Chondrocyte (in vitro differentiated cells): ENCODE results near the gene KCNQ1. TPM values are rescaled to one million over a fixed set of nuclear protein-coding genes. Genes with fewer than 3 reads are reported as not detected.
"Not testable (repeated sequence)": the region's sequence is repeated elsewhere in the genome, so short reads cannot be mapped to it uniquely, and the experiment has no call there.

Experiments
- DNase-seq: peaks from one replicate; pipeline ENCODE4 v3.0.0; 2021; ENCODE audit warnings: mixed read lengths, low spot score
- H3K27ac Mint-ChIP-seq: one replicate; pipeline ENCODE4 v1.8.0; 2021; ENCODE audit warnings: mild to moderate bottlenecking, moderate library complexity, mixed read lengths; ENCODE audit not compliant: unreplicated experiment
- H3K27me3 Mint-ChIP-seq: 2 replicates; pipeline ENCODE4 v1.8.0; 2021; ENCODE audit warnings: low read depth, mixed read lengths
- H3K36me3 Mint-ChIP-seq: 2 replicates; pipeline ENCODE4 v1.8.0; 2021; ENCODE audit warnings: low read depth, mixed read lengths
- H3K4me1 Mint-ChIP-seq: 2 replicates; pipeline ENCODE4 v1.8.0; 2021; ENCODE audit warnings: low read depth, mild to moderate bottlenecking, mixed read lengths
- H3K4me3 Mint-ChIP-seq: one replicate; pipeline ENCODE4 v1.8.0; 2021; ENCODE audit warnings: mild to moderate bottlenecking, moderate library complexity, mixed read lengths; ENCODE audit not compliant: unreplicated experiment
- H3K9me3 Mint-ChIP-seq: 2 replicates; pipeline ENCODE4 v1.8.0; 2021; ENCODE audit warnings: low read depth, mixed read lengths
- total RNA-seq: library from RNA; stranded (reverse); gene quantifications from 3 replicates; pipeline ENCODE4 v1.2.1, GENCODE V29; 2021
- TF ChIP-seq, protein P1 (sequence below): fragments of 200-600 bp; sonication (generic); IDR thresholded peaks from 2 replicates; pipeline ENCODE4 v1.5.0; 2021; ENCODE audit warnings: antibody characterized with exemption, mild to moderate bottlenecking, moderate library complexity

The KCNQ1 gene
- total RNA-seq, 1 donor from 2014 or later, result not detected

DNA sequence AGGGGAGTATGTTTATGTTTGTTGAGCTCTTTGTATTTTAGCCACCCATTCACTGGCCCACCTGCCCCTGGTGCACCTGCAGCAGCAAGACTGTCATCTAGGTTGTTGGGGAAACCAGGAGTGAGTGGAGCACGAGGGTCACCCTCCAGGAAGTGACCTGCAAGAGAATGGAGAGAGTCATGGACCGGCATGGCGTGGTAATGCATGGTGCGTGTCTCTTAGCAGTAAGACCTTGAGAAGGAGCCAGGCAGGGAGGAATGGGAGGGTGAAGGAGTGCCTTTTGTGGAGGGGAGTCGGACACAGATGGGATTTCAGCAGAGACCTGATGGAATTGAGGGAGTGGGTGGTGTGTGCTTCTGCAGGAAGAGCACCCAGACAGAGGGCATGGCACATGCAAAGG, 37.9 kb downstream of the KCNQ1 start:
- Mint-ChIP-seq H3K27ac (no peak overlapping the region), H3K4me1 (no peaks in the 10 kb centered on the region), H3K27me3 (peaks cover 54% of the 10 kb centered on the region), H3K4me3 (no peak overlapping the region), H3K36me3 (peaks cover 8% of the 10 kb centered on the region), H3K9me3 (peaks cover 32% of the 10 kb centered on the region)
- no peak for DNase-seq
- TF ChIP-seq, protein P1, sequence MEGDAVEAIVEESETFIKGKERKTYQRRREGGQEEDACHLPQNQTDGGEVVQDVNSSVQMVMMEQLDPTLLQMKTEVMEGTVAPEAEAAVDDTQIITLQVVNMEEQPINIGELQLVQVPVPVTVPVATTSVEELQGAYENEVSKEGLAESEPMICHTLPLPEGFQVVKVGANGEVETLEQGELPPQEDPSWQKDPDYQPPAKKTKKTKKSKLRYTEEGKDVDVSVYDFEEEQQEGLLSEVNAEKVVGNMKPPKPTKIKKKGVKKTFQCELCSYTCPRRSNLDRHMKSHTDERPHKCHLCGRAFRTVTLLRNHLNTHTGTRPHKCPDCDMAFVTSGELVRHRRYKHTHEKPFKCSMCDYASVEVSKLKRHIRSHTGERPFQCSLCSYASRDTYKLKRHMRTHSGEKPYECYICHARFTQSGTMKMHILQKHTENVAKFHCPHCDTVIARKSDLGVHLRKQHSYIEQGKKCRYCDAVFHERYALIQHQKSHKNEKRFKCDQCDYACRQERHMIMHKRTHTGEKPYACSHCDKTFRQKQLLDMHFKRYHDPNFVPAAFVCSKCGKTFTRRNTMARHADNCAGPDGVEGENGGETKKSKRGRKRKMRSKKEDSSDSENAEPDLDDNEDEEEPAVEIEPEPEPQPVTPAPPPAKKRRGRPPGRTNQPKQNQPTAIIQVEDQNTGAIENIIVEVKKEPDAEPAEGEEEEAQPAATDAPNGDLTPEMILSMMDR, result no peak

DNA sequence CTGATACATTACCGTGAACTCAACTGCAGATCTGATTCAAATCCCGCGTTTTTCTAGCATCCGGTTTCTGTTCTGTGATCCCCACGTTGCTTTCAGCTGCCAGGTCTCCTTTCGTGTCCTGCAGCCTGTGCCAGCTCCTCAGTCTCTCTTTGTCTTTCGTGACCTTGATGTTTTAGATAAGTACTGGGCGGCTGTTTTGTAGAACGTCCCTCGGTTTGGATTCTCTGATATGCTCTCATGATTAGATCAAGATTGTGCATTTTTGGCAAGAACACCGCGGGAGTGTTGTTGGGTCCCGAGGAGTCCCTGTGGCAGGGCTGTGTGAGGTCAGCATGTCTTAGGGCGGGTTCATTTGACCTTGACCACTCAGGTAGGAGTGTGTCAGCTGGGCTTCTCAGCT, 38.6 kb downstream of the KCNQ1 start:
- TF ChIP-seq, protein P1, result no peak
- H3K27ac Mint-ChIP-seq, result no peak overlapping the region
- DNase-seq, result no peak
- H3K27me3 Mint-ChIP-seq, result peaks cover 49% of the 10 kb centered on the region
- H3K4me1 Mint-ChIP-seq, result no peaks in the 10 kb centered on the region
- peaks cover 39% of the 10 kb centered on the region for H3K9me3 Mint-ChIP-seq
- peaks cover 14% of the 10 kb centered on the region for H3K36me3 Mint-ChIP-seq
- H3K4me3 Mint-ChIP-seq, result no peak overlapping the region

DNA sequence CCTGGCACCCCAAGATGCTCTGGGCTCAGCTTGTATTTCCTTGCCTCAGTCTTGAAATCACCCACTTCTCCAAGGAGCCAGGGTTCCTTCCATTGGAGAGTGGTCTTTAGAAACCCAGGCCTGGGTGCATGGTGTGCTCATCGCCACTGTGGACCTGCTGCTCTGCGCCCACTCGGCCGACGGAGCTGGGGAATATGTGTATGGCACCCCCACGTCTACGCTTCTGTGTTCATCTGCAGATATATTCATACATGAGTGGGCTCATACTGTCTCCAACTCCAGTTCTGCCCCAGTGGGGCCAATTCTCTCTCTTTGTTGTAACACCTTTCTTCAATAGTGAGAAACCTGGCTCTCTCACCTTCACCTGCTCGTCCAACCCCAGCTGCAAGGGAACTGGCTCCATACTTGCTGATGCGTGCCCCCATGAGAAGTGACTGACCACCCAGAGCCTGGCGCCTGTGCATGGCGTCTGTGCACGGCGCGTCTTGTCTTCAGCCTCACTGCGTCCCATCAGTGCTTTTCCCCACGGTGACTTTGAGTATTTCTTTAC, 39.8 kb downstream of the KCNQ1 start:
- Mint-ChIP-seq H3K27ac (no peak overlapping the region), H3K4me1 (no peaks in the 10 kb centered on the region), H3K4me3 (no peak overlapping the region), H3K9me3 (peaks cover 49% of the 10 kb centered on the region), H3K36me3 (peaks cover 13% of the 10 kb centered on the region), H3K27me3 (peaks cover 53% of the 10 kb centered on the region)
- no peak for DNase-seq
- TF ChIP-seq, protein P1, result no peak

DNA sequence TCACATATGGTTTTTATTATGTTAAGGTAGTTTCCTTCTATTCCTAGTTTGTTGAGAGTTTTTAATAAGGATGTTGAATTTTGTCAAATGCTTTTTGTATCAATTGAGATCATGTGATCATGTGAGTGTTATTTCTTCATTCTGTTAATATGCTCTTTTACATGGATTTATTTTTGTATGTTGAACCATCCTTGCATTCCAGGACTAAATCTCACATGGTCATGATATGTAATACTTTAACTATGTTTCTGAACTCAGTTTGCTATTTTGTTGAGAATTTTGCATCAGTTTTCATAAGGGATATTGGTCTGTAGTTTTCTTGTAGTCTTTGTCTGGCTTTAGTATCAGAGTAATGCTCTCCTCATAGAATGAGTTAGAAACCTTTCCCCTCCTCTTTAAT, 43.2 kb downstream of the KCNQ1 start:
- DNase-seq, result no peak
- Mint-ChIP-seq H3K27me3 (peaks cover 40% of the 10 kb centered on the region), H3K36me3 (peaks cover 8% of the 10 kb centered on the region), H3K4me1 (no peaks in the 10 kb centered on the region), H3K4me3 (no peak overlapping the region), H3K27ac (no peak overlapping the region), H3K9me3 (peaks cover 50% of the 10 kb centered on the region)
- TF ChIP-seq, protein P1, result no peak

DNA sequence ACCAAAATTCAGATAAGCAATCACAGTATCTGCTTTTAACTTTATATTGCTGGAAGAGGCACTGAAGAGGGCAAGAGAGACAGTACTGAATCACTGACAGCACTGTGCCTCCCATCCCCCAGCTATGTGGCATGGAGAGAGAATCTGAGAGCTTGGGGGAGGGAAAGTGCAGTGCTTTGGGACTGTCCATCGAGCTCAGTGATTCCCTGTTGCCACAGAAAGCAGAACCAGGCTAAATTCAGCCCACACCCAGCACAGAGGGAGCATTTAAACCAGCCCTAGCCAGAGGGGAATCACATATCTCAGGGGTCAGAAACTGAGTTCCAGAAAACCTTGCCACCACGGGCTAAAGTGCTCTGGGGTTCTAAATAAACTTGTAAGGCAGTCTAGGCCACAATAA, 44.3 kb downstream of the KCNQ1 start:
- Mint-ChIP-seq H3K4me1 (no peaks in the 10 kb centered on the region), H3K27ac (no peak overlapping the region), H3K9me3 (peaks cover 58% of the 10 kb centered on the region), H3K4me3 (no peak overlapping the region), H3K36me3 (peaks cover 8% of the 10 kb centered on the region), H3K27me3 (peaks cover 42% of the 10 kb centered on the region)
- TF ChIP-seq, protein P1, result no peak
- DNase-seq, result no peak

DNA sequence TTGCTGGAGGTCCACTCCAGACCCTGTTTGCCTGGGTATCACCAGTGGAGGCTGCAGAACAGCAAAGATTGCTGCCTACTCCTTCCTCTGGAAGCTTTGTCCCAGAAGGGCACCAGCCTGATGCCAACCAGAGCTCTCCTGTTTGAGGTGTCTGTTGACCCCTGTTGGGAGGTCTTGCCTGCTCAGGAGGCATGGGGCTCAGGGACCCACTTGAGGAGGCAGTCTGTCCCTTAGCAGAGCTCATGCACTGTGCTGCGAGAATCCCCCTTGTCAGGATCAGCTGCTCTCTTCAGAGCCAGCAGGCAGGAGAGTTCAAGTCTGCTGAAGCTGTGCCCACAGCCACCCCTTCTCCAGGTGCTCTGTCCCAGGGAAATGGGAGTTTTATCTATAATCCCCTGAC, 53.1 kb downstream of the KCNQ1 start:
- H3K4me3 Mint-ChIP-seq, H3K27ac Mint-ChIP-seq, H3K4me1 Mint-ChIP-seq, H3K36me3 Mint-ChIP-seq: not testable (repeated sequence)
- H3K27me3 Mint-ChIP-seq, result peaks cover 59% of the 10 kb centered on the region
- H3K9me3 Mint-ChIP-seq, result peaks cover 56% of the 10 kb centered on the region
- peak; percentile 66 for DNase-seq
